Lung (tissue), 12 donors: Measurements from ENCODE around the gene STPG1. TPM values are rescaled to one million over a fixed set of nuclear protein-coding genes. Genes with fewer than 3 reads are reported as not detected.

Source experiments
- ATAC-seq: fragments of 200-7000 bp; cut with Tn5 transposase; one replicate; pipeline ENCODE4 v1.9.1; 2020; ENCODE audit warnings: moderate number of reproducible peaks; ENCODE audit not compliant: insufficient read depth, low FRiP score
- DNase-seq, 3 donors: peaks; one replicate each; pipeline ENCODE4 v3.0.0-alpha.2; 2013 to 2017
- H3K27ac ChIP-seq, 2 donors: one replicate each; pipeline ENCODE4 v1.5.1; 2013; ENCODE audit warnings: mild to moderate bottlenecking in 2 of 2, moderate library complexity in 2 of 2, control low read depth in 1 of 2, inconsistent platforms in 1 of 2, low read depth in 1 of 2, low read length in 1 of 2
- H3K27me3 ChIP-seq, 3 donors: one replicate each; pipeline ENCODE4 v1.5.1; 2013; ENCODE audit warnings: low read length in 2 of 3; ENCODE audit not compliant: control insufficient read depth in 3 of 3, insufficient read depth in 3 of 3
- H3K36me3 ChIP-seq, 4 donors: one replicate each; pipeline ENCODE4 v1.5.1; 2013; ENCODE audit warnings: low read length in 4 of 4, mild to moderate bottlenecking in 1 of 4, moderate library complexity in 1 of 4; ENCODE audit not compliant: control insufficient read depth in 4 of 4, insufficient read depth in 4 of 4
- H3K4me1 ChIP-seq, 5 donors: one replicate each; pipeline ENCODE4 v1.5.1; 2013; ENCODE audit warnings: low read length in 5 of 5, mild to moderate bottlenecking in 2 of 5, moderate library complexity in 1 of 5; ENCODE audit not compliant: control insufficient read depth in 5 of 5, insufficient read depth in 5 of 5
- H3K4me3 ChIP-seq: one replicate; pipeline ENCODE4 v1.5.1; 2013; ENCODE audit warnings: mild to moderate bottlenecking, control low read depth, moderate library complexity
- H3K9ac ChIP-seq, 2 donors: one replicate each; pipeline ENCODE4 v1.5.1; 2013; ENCODE audit warnings: low read length in 2 of 2, control low read depth in 1 of 2; ENCODE audit not compliant: insufficient read depth in 1 of 2
- H3K9me3 ChIP-seq, 4 donors: one replicate each; pipeline ENCODE4 v1.5.1; 2013; ENCODE audit warnings: low read length in 3 of 4, mild to moderate bottlenecking in 1 of 4, moderate library complexity in 1 of 4; ENCODE audit not compliant: control insufficient read depth in 4 of 4, insufficient read depth in 3 of 4
- CTCF ChIP-seq: IDR thresholded peaks from 2 replicates; pipeline ENCODE4 v1.5.1; 2012; ENCODE audit warnings: mild to moderate bottlenecking; ENCODE audit errors: control extremely low read depth, extremely low read depth
- WGBS, 2 donors: extraction: QIAGEN DNeasy Blood & Tissue Kit; methylation state at CpG; one replicate each; pipeline ENCODE4 v1.1.7; 2013; 5-methylcytosine and 5-hydroxymethylcytosine counted together
- polyA plus RNA-seq, 2 donors: library from polyadenylated mRNA; stranded (reverse); fragments of 200-250 nt; gene quantifications; one replicate each; pipeline ENCODE4 v1.2.1, GENCODE V29; 2013
- total RNA-seq, 2 donors: library from RNA; depleted of rRNA in 1 of 2; stranded (reverse); fragments of >200 nt in 1 of 2; gene quantifications; one replicate each; pipeline ENCODE4 v1.2.1, GENCODE V29; 2014 to 2021
- donor health status: control.
- donor health status: control.
- donor health status: Bipolar disorder and iron deficiency.
- donor health status: healthy.
- donor health status: DM: yes; HTN: yes; CAD: no.

STPG1 gene
- total and polyA plus RNA-seq, 4 donors, result 6.7 to 13.5 (median 9.8) TPM

GRCh38 chr1:24457866-24458265 lies 44.3 kb upstream of the STPG1 start:
- 94 to 98% methylated on average over 3 of the region's 3 CpGs for WGBS, 2 donors
- H3K27ac ChIP-seq, result no peak overlapping the region
- H3K27me3 ChIP-seq, result no peaks in the 10 kb centered on the region
- no peak overlapping the region for H3K4me3 ChIP-seq
- TF ChIP-seq CTCF, result no peak
- ATAC-seq (no peak), DNase-seq (no peak)
- no peak overlapping the region for H3K9ac ChIP-seq
- H3K36me3 ChIP-seq, result peaks cover 0 to 45% (median 7%) of the 10 kb centered on the region in 4 donors
- no peaks in the 10 kb centered on the region for H3K9me3 ChIP-seq
- H3K4me1 ChIP-seq, result no peaks in the 10 kb centered on the region

- H3K4me1 ChIP-seq, result no peaks in the 10 kb centered on the region
- no peak for TF ChIP-seq CTCF
- H3K27ac ChIP-seq, result no peak overlapping the region
- ATAC-seq (no peak), DNase-seq (no peak)
- no peaks in the 10 kb centered on the region for H3K9me3 ChIP-seq
- no peak overlapping the region for H3K4me3 ChIP-seq
- H3K36me3 ChIP-seq, result peaks cover 0 to 49% (median 6%) of the 10 kb centered on the region in 4 donors
- 95 to 99% methylated on average over 5 of the region's 5 CpGs for WGBS, 2 donors
- no peak overlapping the region for H3K9ac ChIP-seq
- no peaks in the 10 kb centered on the region for H3K27me3 ChIP-seq
Observed at GRCh38 chr1:24455272-24455671, 41.7 kb upstream of the STPG1 start.

GRCh38 chr1:24454673-24455072 lies 41.1 kb upstream of the STPG1 start:
- Histone ChIP-seq H3K9ac (no peak overlapping the region), H3K4me1 (no peaks in the 10 kb centered on the region), H3K36me3 (peaks cover 0 to 48% (median 8%) of the 10 kb centered on the region in 4 donors), H3K4me3 (no peak overlapping the region), H3K9me3 (no peaks in the 10 kb centered on the region), H3K27ac (no peak overlapping the region), H3K27me3 (no peaks in the 10 kb centered on the region)
- 73 to 81% methylated on average over 5 of the region's 5 CpGs for WGBS, 2 donors
- no peak for DNase-seq
- ATAC-seq, result no peak
- no peak for TF ChIP-seq CTCF

GRCh38 chr1:24452922-24453485 lies 39.4 kb upstream of the STPG1 start:
- 80 to 88% methylated on average over 8 of the region's 8 CpGs for WGBS, 2 donors
- Histone ChIP-seq H3K4me1 (no peaks in the 10 kb centered on the region), H3K27ac (no peak overlapping the region), H3K9me3 (no peaks in the 10 kb centered on the region), H3K36me3 (peaks cover 0 to 45% (median 4%) of the 10 kb centered on the region in 4 donors), H3K9ac (no peak overlapping the region), H3K4me3 (no peak overlapping the region), H3K27me3 (no peaks in the 10 kb centered on the region)
- ATAC-seq (no peak), DNase-seq (no peak)
- TF ChIP-seq CTCF, result no peak
